KOPT-K1 (cell line): Measurements from ENCODE around the gene R3HCC1L.
"Not testable (repeated sequence)": the region's sequence is repeated elsewhere in the genome, so short reads cannot be mapped to it uniquely, and the experiment has no call there.

Experiments used
- H3K27ac ChIP-seq: fragments of 200-600 bp; sonication (generic); 2 replicates; pipeline ENCODE4 v1.5.1; 2016; ENCODE audit warnings: antibody characterized with exemption, mild to moderate bottlenecking, low read depth, low read length; ENCODE audit not compliant: poor library complexity, severe bottlenecking
- H3K36me3 ChIP-seq: fragments of 200-600 bp; sonication (generic); 2 replicates; pipeline ENCODE4 v1.5.1; 2017; ENCODE audit warnings: antibody characterized with exemption, mild to moderate bottlenecking, low read length, moderate library complexity; ENCODE audit not compliant: insufficient read depth
- H3K9me3 ChIP-seq: fragments of 200-600 bp; sonication (generic); 2 replicates; pipeline ENCODE4 v1.5.1; 2017; ENCODE audit warnings: antibody characterized with exemption, low read length, mild to moderate bottlenecking; ENCODE audit not compliant: insufficient read depth, poor library complexity, severe bottlenecking

The R3HCC1L gene

GRCh38 chr10:98217801-98218200 lies 83.3 kb downstream of the R3HCC1L start:
- Histone ChIP-seq H3K27ac (no peak overlapping the region), H3K9me3 (peaks cover 34% of the 10 kb centered on the region), H3K36me3 (peaks cover 6% of the 10 kb centered on the region)

- H3K27ac ChIP-seq: no peak overlapping the region
- no peaks in the 10 kb centered on the region for H3K36me3 ChIP-seq
- H3K9me3 ChIP-seq: peaks cover 32% of the 10 kb centered on the region
Observed at GRCh38 chr10:98223874-98224273, 89.4 kb downstream of the R3HCC1L start.

- peaks cover 26% of the 10 kb centered on the region for H3K9me3 ChIP-seq
- no peak overlapping the region for H3K27ac ChIP-seq
- no peaks in the 10 kb centered on the region for H3K36me3 ChIP-seq
Observed at GRCh38 chr10:98224509-98224908, 90.1 kb downstream of the R3HCC1L start.

- Histone ChIP-seq H3K27ac (no peak overlapping the region), H3K36me3 (no peaks in the 10 kb centered on the region), H3K9me3 (peaks cover 21% of the 10 kb centered on the region)
Observed at GRCh38 chr10:98224996-98225395, 90.5 kb downstream of the R3HCC1L start.

- no peak overlapping the region for H3K27ac ChIP-seq
- 0 out of 2 replicates have a peak, but pooled peaks cover 4% of the 10 kb centered on the region for H3K36me3 ChIP-seq
Observed at GRCh38 chr10:98226508-98227144, 92.2 kb downstream of the R3HCC1L start.

GRCh38 chr10:98227713-98228112 lies 93.3 kb downstream of the R3HCC1L start:
- Histone ChIP-seq H3K36me3 (0 out of 2 replicates have a peak, but pooled peaks cover 11% of the 10 kb centered on the region), H3K9me3 (peaks cover 18% of the 10 kb centered on the region)
- not testable (repeated sequence) for H3K27ac ChIP-seq

More at GRCh38 chr10:98226508-98227144, 92.2 kb downstream of the R3HCC1L start:
- H3K9me3 ChIP-seq: peaks cover 18% of the 10 kb centered on the region

GRCh38 chr10:98228266-98228665 lies 93.8 kb downstream of the R3HCC1L start:
- H3K36me3 ChIP-seq: 0 out of 2 replicates have a peak, but pooled peaks cover 12% of the 10 kb centered on the region
- not testable (repeated sequence) for H3K27ac ChIP-seq
- peaks cover 18% of the 10 kb centered on the region for H3K9me3 ChIP-seq

GRCh38 chr10:98231417-98231816 lies 97.0 kb downstream of the R3HCC1L start:
- Histone ChIP-seq H3K36me3 (peaks cover 42% of the 10 kb centered on the region), H3K27ac (no peak overlapping the region), H3K9me3 (peaks cover 7% of the 10 kb centered on the region)

GRCh38 chr10:98235846-98236245 lies 101.4 kb downstream of the R3HCC1L start:
- Histone ChIP-seq H3K27ac (no peak overlapping the region), H3K36me3 (peaks cover 85% of the 10 kb centered on the region), H3K9me3 (no peaks in the 10 kb centered on the region)

GRCh38 chr10:98236862-98237261 lies 102.4 kb downstream of the R3HCC1L start:
- peaks cover 81% of the 10 kb centered on the region for H3K36me3 ChIP-seq

GRCh38 chr10:98238391-98238790 lies 103.9 kb downstream of the R3HCC1L start:
- H3K27ac ChIP-seq: no peak overlapping the region
- H3K36me3 ChIP-seq: peaks cover 84% of the 10 kb centered on the region
- no peaks in the 10 kb centered on the region for H3K9me3 ChIP-seq

More at GRCh38 chr10:98236862-98237261, 102.4 kb downstream of the R3HCC1L start:
- H3K27ac ChIP-seq: no peak overlapping the region
- no peaks in the 10 kb centered on the region for H3K9me3 ChIP-seq

GRCh38 chr10:98240524-98240923 lies 106.1 kb downstream of the R3HCC1L start:
- H3K27ac ChIP-seq: no peak overlapping the region

GRCh38 chr10:98242823-98243222 lies 108.4 kb downstream of the R3HCC1L start:
- no peaks in the 10 kb centered on the region for H3K9me3 ChIP-seq
- peaks cover 77% of the 10 kb centered on the region for H3K36me3 ChIP-seq
- H3K27ac ChIP-seq: no peak overlapping the region

More at GRCh38 chr10:98240524-98240923, 106.1 kb downstream of the R3HCC1L start:
- H3K9me3 ChIP-seq: no peaks in the 10 kb centered on the region
- H3K36me3 ChIP-seq: peaks cover 82% of the 10 kb centered on the region

- Histone ChIP-seq H3K27ac (no peak overlapping the region), H3K36me3 (peaks cover 77% of the 10 kb centered on the region), H3K9me3 (no peaks in the 10 kb centered on the region)
Observed at GRCh38 chr10:98244141-98244540, 109.7 kb downstream of the R3HCC1L start.

GRCh38 chr10:98244586-98244985 lies 110.1 kb downstream of the R3HCC1L start:
- H3K36me3 ChIP-seq: peaks cover 77% of the 10 kb centered on the region
- no peak overlapping the region for H3K27ac ChIP-seq

More at GRCh38 chr10:98244586-98244985, 110.1 kb downstream of the R3HCC1L start:
- H3K9me3 ChIP-seq: no peaks in the 10 kb centered on the region
